ENCODE results near the gene TAF15. TPM values are rescaled to one million over a fixed set of nuclear protein-coding genes. Genes with fewer than 3 reads are reported as not detected.

The TAF15 gene
- total and polyA plus RNA-seq, 11 donors: 30.1 to 151 (median 116) TPM

GRCh38 chr17:35878361-35878760, 69.1 kb downstream of the TAF15 start:
- 68 to 78% (median 75%) methylated on average over 4 of the region's 4 CpGs for WGBS, 4 donors
- no peak for ATAC-seq

GRCh38 chr17:35879773-35880654, 70.7 kb downstream of the TAF15 start, which contains the start of gene CCL5:
TSS of gene CCL5 (minus strand) at chr17:35880360.
- WGBS, 4 donors: 52 to 56% (median 55%) methylated on average over 11 of the region's 11 CpGs
- H3K27me3 ChIP-seq: no peaks in the 10 kb centered on the region
- H3K4me1 ChIP-seq: peaks cover 0 to 26% (median 0%) of the 10 kb centered on the region in 12 donors
- DNase-seq (no peak), ATAC-seq (peak in 2 of 4 donors; percentile 48 to 49)
- intact Hi-C loops (cut with DNase I): no loop called here
- H3K27ac ChIP-seq: peak within 1 kb of the TSS in 2 of 12 donors; percentile 26 to 53
- no peaks in the 10 kb centered on the region for H3K9me3 ChIP-seq
- TF ChIP-seq, protein P1, sequence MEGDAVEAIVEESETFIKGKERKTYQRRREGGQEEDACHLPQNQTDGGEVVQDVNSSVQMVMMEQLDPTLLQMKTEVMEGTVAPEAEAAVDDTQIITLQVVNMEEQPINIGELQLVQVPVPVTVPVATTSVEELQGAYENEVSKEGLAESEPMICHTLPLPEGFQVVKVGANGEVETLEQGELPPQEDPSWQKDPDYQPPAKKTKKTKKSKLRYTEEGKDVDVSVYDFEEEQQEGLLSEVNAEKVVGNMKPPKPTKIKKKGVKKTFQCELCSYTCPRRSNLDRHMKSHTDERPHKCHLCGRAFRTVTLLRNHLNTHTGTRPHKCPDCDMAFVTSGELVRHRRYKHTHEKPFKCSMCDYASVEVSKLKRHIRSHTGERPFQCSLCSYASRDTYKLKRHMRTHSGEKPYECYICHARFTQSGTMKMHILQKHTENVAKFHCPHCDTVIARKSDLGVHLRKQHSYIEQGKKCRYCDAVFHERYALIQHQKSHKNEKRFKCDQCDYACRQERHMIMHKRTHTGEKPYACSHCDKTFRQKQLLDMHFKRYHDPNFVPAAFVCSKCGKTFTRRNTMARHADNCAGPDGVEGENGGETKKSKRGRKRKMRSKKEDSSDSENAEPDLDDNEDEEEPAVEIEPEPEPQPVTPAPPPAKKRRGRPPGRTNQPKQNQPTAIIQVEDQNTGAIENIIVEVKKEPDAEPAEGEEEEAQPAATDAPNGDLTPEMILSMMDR (IDR thresholded peaks at IDR 0.05): no peak
- no peak for TF ChIP-seq POLR2A (IDR thresholded peaks at IDR 0.05)
- peak within 1 kb of the TSS in 2 of 12 donors; percentile 35 to 44 for H3K4me3 ChIP-seq
- no peaks in the 10 kb centered on the region for H3K36me3 ChIP-seq

More at GRCh38 chr17:35878361-35878760, 69.1 kb downstream of the TAF15 start:
- Histone ChIP-seq H3K4me1 (peaks cover 0 to 26% (median 0%) of the 10 kb centered on the region in 12 donors), H3K36me3 (no peaks in the 10 kb centered on the region), H3K27ac (peak overlapping the region in 1 of 12 donors; percentile 53), H3K27me3 (no peaks in the 10 kb centered on the region), H3K4me3 (peak overlapping the region in 1 of 12 donors; percentile 44), H3K9me3 (no peaks in the 10 kb centered on the region)
- intact Hi-C loops (cut with DNase I): no loop called here
- TF ChIP-seq, protein P1 (IDR thresholded peaks at IDR 0.05): no peak
- no peak for TF ChIP-seq POLR2A (IDR thresholded peaks at IDR 0.05)
- no peak for DNase-seq

GRCh38 chr17:35889241-35889640, 80.0 kb downstream of the TAF15 start:
- 84 to 95% (median 90%) methylated on average over 2 of the region's 2 CpGs for WGBS, 4 donors
- Histone ChIP-seq H3K27me3 (peaks cover 0 to 5% (median 0%) of the 10 kb centered on the region in 9 donors), H3K27ac (peak overlapping the region in 1 of 12 donors; percentile 78), H3K4me3 (no peak overlapping the region), H3K36me3 (no peaks in the 10 kb centered on the region), H3K9me3 (no peaks in the 10 kb centered on the region), H3K4me1 (peaks cover 0 to 39% (median 0%) of the 10 kb centered on the region in 12 donors)
- TF ChIP-seq, protein P1 (IDR thresholded peaks at IDR 0.05): no peak
- TF ChIP-seq POLR2A (IDR thresholded peaks at IDR 0.05): no peak
- intact Hi-C loops (cut with DNase I): loop anchor here in 1 of 10 donors (5.0 kb wide), 1 partner anchor 163 kb away; no protein-coding TSS in a partner anchor
- DNase-seq: no peak
- ATAC-seq: no peak
